Activated T-helper 1 cell treated with anti-CD3 and anti-CD28 coated beads, Interleukin-12 subunit alpha, Interleukin-12 subunit beta, Interleukin-2, Interleukin-4 antibody, amounts not matched to agents 30 ng/mL and 10 ng/mL and 1 ng/mL, durations not matched to agents 14 hours and 24 hours and 36 hours (primary cell): Measurements from ENCODE around the gene ZNF547. TPM values are rescaled to one million over a fixed set of nuclear protein-coding genes. Genes with fewer than 3 reads are reported as not detected.
A peak's percentile ranks its signal among the peaks of the same experiment; 100 is the strongest.

ENCODE experiments used
- DNase-seq: peaks from one replicate; pipeline ENCODE4 v3.0.0; 2021; ENCODE audit warnings: low spot score
- H3K27ac Mint-ChIP-seq: one replicate; pipeline ENCODE4 v1.8.0; 2021; ENCODE audit warnings: mild to moderate bottlenecking, mixed read lengths
- H3K27me3 Mint-ChIP-seq: one replicate; pipeline ENCODE4 v1.8.0; 2022; ENCODE audit warnings: mild to moderate bottlenecking, moderate library complexity, mixed read lengths; ENCODE audit not compliant: insufficient read depth
- H3K36me3 Mint-ChIP-seq: one replicate; pipeline ENCODE4 v1.8.0; 2021; ENCODE audit warnings: low read depth, mixed read lengths
- H3K4me1 Mint-ChIP-seq: one replicate; pipeline ENCODE4 v1.8.0; 2021; ENCODE audit warnings: low read depth, mixed read lengths
- H3K4me3 Mint-ChIP-seq: one replicate; pipeline ENCODE4 v1.8.0; 2021; ENCODE audit warnings: mild to moderate bottlenecking, moderate library complexity, mixed read lengths
- H3K9me3 Mint-ChIP-seq: one replicate; pipeline ENCODE4 v1.8.0; 2021; ENCODE audit warnings: mixed read lengths
- intact Hi-C: fragments of 100-400 bp; cut with micrococcal nuclease; formaldehyde crosslinking; loops from one replicate; pipeline ENCODE4 v1.15.1; 2024
- total RNA-seq: library from RNA; stranded (reverse); gene quantifications from 2 replicates; pipeline ENCODE4 v1.2.3, GENCODE V29; 2022

ZNF547 gene
- total RNA-seq, result 0.69 and 0.93 TPM in 2 replicates

DNA sequence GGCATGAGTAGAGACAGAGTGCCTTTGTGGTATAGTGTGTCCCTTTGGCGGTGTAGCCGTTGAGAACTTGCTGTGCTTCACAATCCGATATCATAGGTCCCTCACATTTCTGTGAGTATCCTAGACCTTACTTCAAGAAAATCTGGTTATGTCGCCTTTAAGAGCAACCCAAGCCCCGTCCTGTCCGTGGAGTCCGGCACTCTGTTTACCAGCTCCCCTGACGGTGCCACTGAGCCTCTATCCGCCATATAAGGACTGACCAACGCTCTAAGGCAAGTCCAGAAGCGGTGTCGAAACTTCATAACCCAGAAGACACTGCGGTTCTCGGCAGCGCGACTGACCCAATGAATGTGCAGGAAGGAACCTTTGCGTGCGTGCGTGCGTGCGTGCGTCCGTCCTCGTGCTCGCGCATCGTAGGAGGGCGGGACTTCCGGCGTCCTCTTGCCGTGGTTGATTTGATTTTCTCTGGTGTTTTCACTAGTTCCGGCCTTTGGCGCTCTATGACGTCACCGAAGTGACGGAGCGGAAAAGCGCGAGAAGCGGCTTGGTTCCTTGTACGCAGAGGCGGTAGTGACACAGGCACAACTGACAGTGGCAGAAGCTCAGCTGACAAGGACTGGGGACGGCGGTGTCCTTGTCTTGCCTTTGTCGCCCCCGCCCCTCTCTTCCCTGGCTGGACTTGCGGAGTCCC lies at the start of gene ZNF547, which contains the start of gene TRAPPC2B:
TSS of gene ZNF547 (plus strand) at position 555 of the 691 bp plus-strand sequence. CDS start 5,005 bp downstream, outside the sequence.
TSS of gene TRAPPC2B (plus strand) at position 555 of the 691 bp plus-strand sequence. CDS start 1,283 bp downstream, outside the sequence.
- intact Hi-C loops, result loop anchor here (1.0 to 2.0 kb wide), 16 partner anchors 12 to 820 kb away; partner anchors contain the start of genes ZNF17, ZNF211, ZNF264 and ZNF274
- Mint-ChIP-seq H3K4me1 (peaks cover 17% of the 10 kb centered on the region), H3K4me3 (peak within 1 kb of the TSS; percentile 89), H3K36me3 (peaks cover 28% of the 10 kb centered on the region), H3K27me3 (no peaks in the 10 kb centered on the region), H3K9me3 (peaks cover 50% of the 10 kb centered on the region), H3K27ac (peak within 1 kb of the TSS; percentile 97)
- peak; percentile 98 for DNase-seq

DNA sequence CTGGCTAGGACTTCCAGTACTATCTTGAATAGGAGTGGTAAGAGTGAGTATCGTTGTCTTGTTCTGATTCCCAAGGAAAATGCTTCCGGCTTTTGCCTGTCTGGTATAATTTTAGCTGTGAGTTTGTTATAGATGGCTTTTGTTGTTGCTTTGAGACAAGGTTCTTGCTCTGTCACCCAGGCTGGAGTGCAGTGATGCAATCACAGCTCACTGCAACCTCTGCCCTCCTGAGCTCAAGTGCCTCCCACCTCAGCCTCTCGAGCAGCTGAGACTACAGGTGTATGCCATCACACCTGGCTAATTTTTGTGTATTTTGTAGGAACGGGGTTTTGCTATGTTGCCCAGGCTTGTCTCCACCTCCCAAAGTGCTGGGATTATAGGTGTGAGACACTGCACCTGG lies 49.2 kb upstream of the ZNF547 start:
- H3K27ac Mint-ChIP-seq, result no peak overlapping the region
- no peak for DNase-seq
- peaks cover 20% of the 10 kb centered on the region for H3K27me3 Mint-ChIP-seq
- H3K36me3 Mint-ChIP-seq, result peaks cover 3% of the 10 kb centered on the region
- H3K4me1 Mint-ChIP-seq, result no peaks in the 10 kb centered on the region
- H3K4me3 Mint-ChIP-seq, result no peak overlapping the region
- intact Hi-C loops, result no loop called here
- H3K9me3 Mint-ChIP-seq, result peaks cover 38% of the 10 kb centered on the region

DNA sequence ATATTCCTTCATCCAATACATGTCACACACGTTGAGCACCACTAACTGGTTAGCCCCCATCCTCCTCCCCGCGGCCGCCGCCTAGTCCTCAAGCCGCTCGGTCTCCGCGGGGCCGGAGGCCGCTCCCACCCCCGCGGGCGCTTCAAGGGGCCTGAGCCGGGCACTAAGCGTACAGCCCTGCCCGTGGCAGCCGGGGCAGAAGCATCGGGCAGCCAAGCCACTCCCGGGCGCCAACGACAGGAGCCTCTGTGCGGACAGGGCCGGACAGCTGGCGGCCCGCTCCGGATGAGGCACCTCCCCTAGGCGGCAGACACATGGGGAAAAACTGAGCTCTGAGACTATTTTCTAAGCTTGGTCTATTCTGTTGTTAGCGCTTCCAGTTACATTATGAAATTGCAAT lies 45.8 kb upstream of the ZNF547 start:
- H3K4me3 Mint-ChIP-seq, result no peak overlapping the region
- intact Hi-C loops, result no loop called here
- H3K9me3 Mint-ChIP-seq, result peaks cover 31% of the 10 kb centered on the region
- peaks cover 18% of the 10 kb centered on the region for H3K27me3 Mint-ChIP-seq
- H3K4me1 Mint-ChIP-seq, result peaks cover 24% of the 10 kb centered on the region
- no peaks in the 10 kb centered on the region for H3K36me3 Mint-ChIP-seq
- DNase-seq, result no peak
- no peak overlapping the region for H3K27ac Mint-ChIP-seq

DNA sequence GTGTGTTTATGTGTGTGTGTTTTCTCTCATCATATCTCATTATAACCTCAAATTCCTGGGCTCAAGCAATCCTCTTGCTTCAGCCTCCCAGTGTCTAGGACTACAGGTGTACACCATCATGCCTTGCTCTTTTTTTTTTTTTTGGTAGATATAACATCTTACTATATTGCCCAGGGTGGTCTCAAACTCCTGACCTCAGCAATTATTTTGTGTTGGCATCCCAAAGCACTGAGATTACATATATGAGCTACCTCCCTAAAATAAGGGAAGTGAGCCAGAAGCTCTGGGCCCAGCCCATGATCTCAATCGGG lies 43.5 kb upstream of the ZNF547 start:
- Mint-ChIP-seq H3K4me3 (peak overlapping the region; percentile 89), H3K36me3 (peaks cover 20% of the 10 kb centered on the region), H3K27ac (peak overlapping the region; percentile 97), H3K4me1 (peaks cover 28% of the 10 kb centered on the region), H3K27me3 (peaks cover 14% of the 10 kb centered on the region), H3K9me3 (peaks cover 32% of the 10 kb centered on the region)
- intact Hi-C loops, result loop anchor here (1.0 to 10.0 kb wide), 10 partner anchors 31 to 1120 kb away; partner anchors contain the start of genes TRAPPC2B, ZNF132, ZNF17 and ZNF264
- DNase-seq, result no peak

DNA sequence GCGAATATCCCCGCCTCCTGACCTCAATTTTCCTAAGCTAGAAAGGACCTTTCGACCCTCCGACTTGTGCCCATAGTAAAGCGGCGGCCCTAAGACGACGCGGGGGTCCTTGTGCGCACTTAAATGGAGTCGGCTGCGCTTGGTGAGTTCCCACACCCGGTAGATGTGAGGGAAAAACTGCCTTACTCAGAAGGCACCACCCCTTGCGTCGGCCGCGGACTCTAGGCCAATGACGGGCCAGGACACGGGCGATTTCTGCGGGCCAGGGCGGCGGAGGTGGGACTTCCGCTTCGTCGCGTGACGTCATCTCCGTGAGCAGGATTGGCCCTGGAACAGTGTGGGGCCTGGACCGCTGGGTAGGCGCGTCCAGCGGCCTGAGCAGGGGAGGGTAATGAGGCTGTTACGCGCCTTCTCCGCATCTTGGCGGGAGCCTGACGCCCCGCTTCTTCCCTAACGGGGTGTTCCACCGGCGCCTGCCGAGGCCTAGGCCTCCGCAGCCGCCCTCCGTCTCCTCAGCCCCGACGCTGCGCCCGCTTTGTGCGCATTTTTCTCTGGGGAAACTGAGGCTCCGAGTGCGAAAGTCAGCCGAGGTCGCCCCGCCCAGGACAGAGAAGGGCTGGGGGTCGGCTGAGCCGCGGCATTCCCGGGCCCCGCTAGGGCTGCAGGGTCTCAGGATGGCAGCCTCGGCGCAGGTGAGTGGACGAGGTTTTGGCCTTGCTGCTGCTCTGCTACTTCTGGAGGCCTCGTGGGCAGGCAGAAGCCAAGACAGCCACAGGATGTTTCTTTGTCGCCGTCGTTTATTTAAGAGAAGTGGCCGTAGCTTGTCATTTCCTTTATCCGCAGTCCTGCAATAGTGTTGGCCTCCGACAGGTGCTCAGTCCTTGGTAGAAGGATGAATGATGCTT lies 42.9 kb upstream of the ZNF547 start, which contains the start of gene ZNF543:
TSS of gene ZNF543 (plus strand) at position 293 of the 905 bp plus-strand sequence. CDS start at position 675, 382 bp downstream.
- intact Hi-C loops, result loop anchor here (1.0 to 10.0 kb wide), 10 partner anchors 31 to 1120 kb away; partner anchors contain the start of genes TRAPPC2B, ZNF132, ZNF17 and ZNF264

DNA sequence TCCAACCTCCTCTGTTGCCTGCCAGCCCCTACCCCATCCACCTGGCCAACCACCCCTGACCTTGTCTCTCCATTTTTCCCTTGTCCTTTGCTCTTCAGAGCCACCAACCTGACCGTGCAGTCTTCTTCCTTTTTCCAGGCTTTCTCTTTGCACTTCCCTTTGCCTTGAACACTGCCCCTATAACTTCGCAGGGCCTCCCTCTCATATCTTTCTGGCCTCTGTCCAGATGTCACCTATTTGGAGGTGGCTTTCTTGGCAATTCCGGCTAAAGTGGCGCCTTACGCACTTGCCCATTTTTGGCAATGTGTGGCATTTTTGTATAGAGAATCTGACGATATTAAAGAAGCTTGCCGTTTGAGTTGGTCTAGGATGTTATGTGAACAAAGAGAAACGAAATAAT lies 42.2 kb upstream of the ZNF547 start:
- Mint-ChIP-seq H3K36me3 (peaks cover 33% of the 10 kb centered on the region), H3K27me3 (peaks cover 10% of the 10 kb centered on the region), H3K27ac (peak overlapping the region; percentile 97)

More for the DNA sequence above, 42.9 kb upstream of the ZNF547 start, which contains the start of gene ZNF543:
- peaks cover 28% of the 10 kb centered on the region for H3K9me3 Mint-ChIP-seq
- DNase-seq, result peak; percentile 90
- H3K36me3 Mint-ChIP-seq, result peaks cover 26% of the 10 kb centered on the region
- peak within 1 kb of the TSS; percentile 89 for H3K4me3 Mint-ChIP-seq
- H3K4me1 Mint-ChIP-seq, result peaks cover 28% of the 10 kb centered on the region
- H3K27me3 Mint-ChIP-seq, result peaks cover 14% of the 10 kb centered on the region
- H3K27ac Mint-ChIP-seq, result peak within 1 kb of the TSS; percentile 97

DNA sequence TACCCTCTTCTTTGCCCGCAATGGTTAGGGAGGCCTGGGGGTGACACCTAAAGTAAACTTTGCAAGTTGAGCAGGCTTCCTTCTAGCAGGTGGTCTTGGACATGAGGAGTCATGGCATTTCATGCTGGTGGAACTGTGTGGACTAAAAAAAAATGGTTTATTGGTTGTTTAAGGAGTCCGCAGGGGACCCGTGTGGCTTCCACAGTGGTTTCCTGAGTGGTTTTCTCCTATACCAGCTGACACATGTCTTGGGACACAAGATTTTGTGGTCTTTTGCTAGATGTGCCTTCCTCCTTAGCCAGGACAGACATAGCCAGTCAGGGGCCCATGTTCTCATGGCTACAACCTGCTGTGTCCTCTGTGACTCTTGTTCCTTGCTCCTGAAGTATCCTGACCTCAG lies 41.6 kb upstream of the ZNF547 start:
- Mint-ChIP-seq H3K27ac (no peak overlapping the region), H3K4me3 (peak overlapping the region; percentile 89), H3K27me3 (peaks cover 10% of the 10 kb centered on the region), H3K9me3 (peaks cover 18% of the 10 kb centered on the region), H3K4me1 (peaks cover 28% of the 10 kb centered on the region), H3K36me3 (peaks cover 39% of the 10 kb centered on the region)
- intact Hi-C loops, result loop anchor here (10.0 kb wide), 1 partner anchor 833 kb away; the partner anchor contains the start of gene ZNF329
- no peak for DNase-seq

More for the DNA sequence above, 42.2 kb upstream of the ZNF547 start:
- H3K4me1 Mint-ChIP-seq, result peaks cover 28% of the 10 kb centered on the region
- H3K4me3 Mint-ChIP-seq, result peak overlapping the region; percentile 89
- intact Hi-C loops, result loop anchor here (10.0 kb wide), 1 partner anchor 834 kb away; the partner anchor contains the start of gene ZNF329
- DNase-seq, result no peak
- H3K9me3 Mint-ChIP-seq, result peaks cover 21% of the 10 kb centered on the region

DNA sequence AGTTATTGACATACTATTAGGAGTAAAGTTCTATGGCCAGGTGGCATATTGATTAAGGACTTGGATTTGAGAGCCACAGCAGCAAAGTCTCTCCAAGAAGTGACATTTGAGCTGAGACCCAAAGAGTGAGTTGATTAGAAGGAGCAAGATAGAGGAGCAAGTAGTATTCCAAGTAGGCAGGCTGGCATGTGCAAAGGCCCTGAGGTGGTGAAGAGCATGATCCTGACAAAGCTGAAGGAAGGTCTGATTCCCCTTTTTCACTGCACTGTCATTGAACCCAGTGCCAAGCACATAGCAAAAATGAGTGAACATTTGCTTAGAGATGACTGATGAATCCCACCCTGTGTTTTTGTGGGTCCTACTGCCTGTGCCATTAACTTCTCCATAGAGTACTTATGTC lies 38.4 kb upstream of the ZNF547 start:
- Mint-ChIP-seq H3K4me1 (peaks cover 23% of the 10 kb centered on the region), H3K27me3 (no peaks in the 10 kb centered on the region), H3K27ac (no peak overlapping the region), H3K36me3 (peaks cover 69% of the 10 kb centered on the region), H3K4me3 (no peak overlapping the region), H3K9me3 (peaks cover 38% of the 10 kb centered on the region)
- DNase-seq, result no peak
- intact Hi-C loops, result loop anchor here (10.0 kb wide), 1 partner anchor 830 kb away; the partner anchor contains the start of gene ZNF329

DNA sequence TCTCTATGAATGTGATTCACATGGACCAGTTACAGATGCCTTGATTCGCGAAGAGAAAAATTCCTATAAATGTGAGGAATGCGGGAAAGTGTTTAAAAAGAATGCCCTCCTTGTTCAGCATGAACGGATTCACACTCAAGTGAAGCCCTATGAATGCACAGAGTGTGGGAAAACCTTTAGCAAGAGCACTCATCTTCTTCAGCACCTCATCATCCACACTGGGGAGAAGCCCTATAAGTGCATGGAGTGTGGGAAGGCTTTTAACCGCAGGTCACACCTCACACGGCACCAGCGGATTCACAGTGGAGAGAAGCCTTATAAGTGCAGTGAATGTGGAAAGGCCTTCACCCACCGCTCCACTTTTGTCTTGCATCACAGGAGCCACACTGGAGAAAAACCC lies 35.4 kb upstream of the ZNF547 start:
- no peaks in the 10 kb centered on the region for H3K4me1 Mint-ChIP-seq
- H3K27me3 Mint-ChIP-seq, result no peaks in the 10 kb centered on the region
- intact Hi-C loops, result loop anchor here (10.0 kb wide), 1 partner anchor 827 kb away; the partner anchor contains the start of gene ZNF329
- H3K9me3 Mint-ChIP-seq, result peaks cover 52% of the 10 kb centered on the region
- DNase-seq, result no peak
- H3K4me3 Mint-ChIP-seq, result no peak overlapping the region
- H3K27ac Mint-ChIP-seq, result no peak overlapping the region
- H3K36me3 Mint-ChIP-seq, result peaks cover 73% of the 10 kb centered on the region

DNA sequence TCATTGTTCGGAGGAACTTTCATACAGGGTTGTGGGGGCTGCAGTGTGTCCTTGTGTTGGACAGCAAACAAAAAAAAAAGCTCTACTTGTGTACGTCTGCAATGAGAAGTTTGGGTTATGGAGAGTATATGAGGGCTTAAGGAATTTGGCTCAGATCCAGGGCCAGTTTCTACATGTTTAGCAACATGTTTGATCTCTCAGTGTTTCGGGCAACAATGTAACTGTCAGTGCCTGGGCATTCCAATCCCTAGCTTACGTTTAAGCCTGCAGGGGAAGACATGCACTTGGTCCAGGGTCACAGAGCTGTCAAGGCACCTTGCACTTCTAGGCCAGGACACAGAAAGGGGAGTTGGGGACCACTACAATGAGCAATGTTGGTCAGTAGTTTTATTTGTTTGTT lies 29.2 kb upstream of the ZNF547 start:
- Mint-ChIP-seq H3K36me3 (peaks cover 18% of the 10 kb centered on the region), H3K9me3 (peaks cover 61% of the 10 kb centered on the region), H3K4me1 (no peaks in the 10 kb centered on the region), H3K27ac (no peak overlapping the region), H3K4me3 (no peak overlapping the region), H3K27me3 (no peaks in the 10 kb centered on the region)
- no peak for DNase-seq
- intact Hi-C loops, result no loop called here

DNA sequence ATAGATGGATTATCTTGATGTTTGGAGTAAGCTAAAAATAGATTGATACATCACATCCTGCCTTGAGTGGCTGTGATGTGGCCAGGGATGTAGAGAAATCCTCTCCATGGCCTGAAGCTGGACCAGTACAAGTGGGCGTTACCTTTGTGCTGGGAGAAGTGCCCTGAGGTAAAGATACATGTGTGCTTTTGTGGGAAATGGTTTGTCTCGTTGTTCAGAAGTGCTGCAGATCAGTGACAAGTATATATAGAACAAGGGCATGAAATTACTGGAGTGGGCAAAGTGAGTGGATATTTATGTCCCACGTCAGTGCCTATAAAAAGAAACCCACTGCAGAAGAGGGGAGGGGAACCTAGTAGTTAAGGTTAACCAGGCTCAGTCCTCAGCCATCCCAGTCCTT lies 24.5 kb upstream of the ZNF547 start:
- H3K4me1 Mint-ChIP-seq, result no peaks in the 10 kb centered on the region

DNA sequence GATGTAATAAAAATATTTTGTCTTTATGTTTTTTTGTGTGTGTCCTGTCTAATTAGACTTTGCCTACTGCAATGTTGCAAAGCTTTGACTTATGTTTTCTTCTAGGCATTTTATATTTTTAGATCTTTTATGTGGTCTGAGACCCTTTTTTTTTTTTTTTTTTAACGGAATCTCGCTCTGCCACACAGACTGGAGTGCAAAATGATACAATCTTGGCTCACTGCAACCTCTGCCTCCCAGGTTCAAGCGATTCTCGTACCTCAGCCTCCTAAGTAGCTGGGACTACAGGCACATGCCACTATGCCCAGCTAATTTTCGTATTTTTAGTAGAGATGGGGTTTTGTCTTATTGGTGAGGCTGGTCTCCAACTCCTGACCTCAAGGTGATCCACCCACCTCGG lies 20.8 kb upstream of the ZNF547 start:
- Mint-ChIP-seq H3K27me3 (no peaks in the 10 kb centered on the region), H3K4me3 (no peak overlapping the region), H3K9me3 (peaks cover 20% of the 10 kb centered on the region), H3K27ac (no peak overlapping the region), H3K4me1 (no peaks in the 10 kb centered on the region), H3K36me3 (no peaks in the 10 kb centered on the region)
- no peak for DNase-seq
- intact Hi-C loops, result no loop called here

More for the DNA sequence above, 24.5 kb upstream of the ZNF547 start:
- no peak overlapping the region for H3K27ac Mint-ChIP-seq
- H3K36me3 Mint-ChIP-seq, result peaks cover 3% of the 10 kb centered on the region
- H3K9me3 Mint-ChIP-seq, result peaks cover 43% of the 10 kb centered on the region
- intact Hi-C loops, result no loop called here
- no peaks in the 10 kb centered on the region for H3K27me3 Mint-ChIP-seq
- DNase-seq, result no peak
- no peak overlapping the region for H3K4me3 Mint-ChIP-seq
